K562 (cell line): ENCODE results near the gene GLP1R. TPM values are rescaled to one million over a fixed set of nuclear protein-coding genes. Genes with fewer than 3 reads are reported as not detected.

ENCODE experiments used
- BHLHE40 ChIP-seq: IDR thresholded peaks from 2 replicates; pipeline ENCODE4 v1.6.1; 2011; ENCODE audit warnings: low read length, improper control_type of control experiment
- EP300 ChIP-seq: IDR thresholded peaks from 2 replicates; pipeline ENCODE4 v1.6.1; 2012; ENCODE audit warnings: low read length, improper control_type of control experiment
- NCOA1 ChIP-seq: fragments of 450-650 bp; IDR thresholded peaks from 2 replicates; pipeline ENCODE4 v1.6.1; 2016; ENCODE audit warnings: low read depth
- POLR2G ChIP-seq: fragments of 200-400 bp; formaldehyde crosslinking; IDR thresholded peaks from 2 replicates; pipeline ENCODE4 v1.6.1; 2017; ENCODE audit warnings: low read depth, mild to moderate bottlenecking, antibody characterized with exemption, low read length, moderate library complexity
- SRSF9 ChIP-seq: fragments of 200-400 bp; formaldehyde crosslinking; IDR thresholded peaks from 2 replicates; pipeline ENCODE4 v1.6.1; 2017; ENCODE audit warnings: low read depth, low read length, borderline replicate concordance
- SUPT5H ChIP-seq: fragments of 450-650 bp; IDR thresholded peaks from 2 replicates; pipeline ENCODE4 v1.6.1; 2016
- TAL1 ChIP-seq: fragments of 450-650 bp; IDR thresholded peaks from 2 replicates; pipeline ENCODE4 v1.6.1; 2016; ENCODE audit warnings: mild to moderate bottlenecking
- TSC22D4 ChIP-seq: fragments of 450-650 bp; IDR thresholded peaks from 2 replicates; pipeline ENCODE4 v1.6.1; 2016; ENCODE audit warnings: missing genetic modification characterization, missing biosample characterization, control low read depth
- ZNF583 ChIP-seq: fragments of 250-450 bp; sonication (Bioruptor Pico); IDR thresholded peaks from 2 replicates; pipeline ENCODE4 v1.4.0; 2020
- polyA plus RNA-seq, 8 experiments: library from polyadenylated mRNA; depleted of rRNA in 4 of 8; stranded (reverse) in 5 of 8; unstranded in 3 of 8; fragments of >200 nt; fragmentation: Nextera tagmentation in 2 of 8; fragmentation: Illumina TruSeq in 1 of 8; extraction: Ambion mirVana in 2 of 8; extraction: Trizol in 1 of 8; gene quantifications; 2 replicates each; pipeline versions ENCODE4 v1.2.1 to v1.2.3, GENCODE V29; 2011 to 2014; ENCODE audit warnings: inconsistent platforms in 1 of 8, missing spikeins in 1 of 8
- total RNA-seq, 7 experiments: library from RNA; depleted of rRNA in 6 of 7; stranded (reverse); fragments of >200 nt in 6 of 7; fragmentation: Illumina TruSeq in 2 of 7; extraction: Trizol in 2 of 7; gene quantifications; 2 replicates each; pipeline versions ENCODE4 v1.2.1 to v1.2.3, GENCODE V29; 2011 to 2021; ENCODE audit warnings: low replicate concordance in 1 of 7
- TF ChIP-seq, protein P1 (sequence below): fragments of 450-650 bp; IDR thresholded peaks from 2 replicates; pipeline ENCODE4 v1.6.1; 2017; ENCODE audit warnings: antibody characterized with exemption, mild to moderate bottlenecking
- TF ChIP-seq, protein P2 (sequence below): fragments of 450-650 bp; IDR thresholded peaks from 2 replicates; pipeline ENCODE4 v1.6.1; 2016; ENCODE audit warnings: mild to moderate bottlenecking, moderate library complexity

GLP1R gene
- total and polyA plus RNA-seq, 9 of the 15 experiments (the other 6 are each of a cell fraction or from before 2014, with no cell fraction given): not detected

DNA sequence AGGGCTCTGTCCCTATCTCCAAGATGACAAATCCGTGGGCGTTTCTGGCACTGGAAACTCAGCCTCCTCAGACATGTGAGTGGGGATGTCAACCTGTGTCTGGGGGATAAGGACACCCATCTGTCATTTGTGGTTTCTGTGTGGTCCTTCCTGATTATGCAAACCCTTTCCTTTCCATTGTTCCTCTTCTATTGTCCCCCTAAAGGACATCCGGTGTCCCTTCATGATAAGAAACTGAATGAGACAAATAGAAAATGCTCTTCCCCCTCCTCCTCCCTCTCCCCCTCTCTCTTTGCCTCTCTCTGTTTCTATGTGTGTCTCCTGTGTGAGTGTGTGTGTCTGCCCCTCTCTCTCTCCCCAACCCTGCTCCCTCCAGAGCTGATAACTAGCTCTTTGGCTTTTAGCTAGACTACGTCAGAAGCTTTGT is 11.5 kb upstream of the GLP1R start (continued):
- TF ChIP-seq EP300 (peak; percentile 15; the same call in 1 of the 2 replicates), POLR2G (no peak), TAL1 (peak; percentile 83), NCOA1 (peak; percentile 56; the same call in 1 of the 2 replicates), SUPT5H (no peak), SRSF9 (no peak), TSC22D4 (no peak), ZNF583 (CRISPR knock-in tag) (no peak), BHLHE40 (peak; percentile 40; the same call in 1 of the 2 replicates)
- TF ChIP-seq, protein P1, sequence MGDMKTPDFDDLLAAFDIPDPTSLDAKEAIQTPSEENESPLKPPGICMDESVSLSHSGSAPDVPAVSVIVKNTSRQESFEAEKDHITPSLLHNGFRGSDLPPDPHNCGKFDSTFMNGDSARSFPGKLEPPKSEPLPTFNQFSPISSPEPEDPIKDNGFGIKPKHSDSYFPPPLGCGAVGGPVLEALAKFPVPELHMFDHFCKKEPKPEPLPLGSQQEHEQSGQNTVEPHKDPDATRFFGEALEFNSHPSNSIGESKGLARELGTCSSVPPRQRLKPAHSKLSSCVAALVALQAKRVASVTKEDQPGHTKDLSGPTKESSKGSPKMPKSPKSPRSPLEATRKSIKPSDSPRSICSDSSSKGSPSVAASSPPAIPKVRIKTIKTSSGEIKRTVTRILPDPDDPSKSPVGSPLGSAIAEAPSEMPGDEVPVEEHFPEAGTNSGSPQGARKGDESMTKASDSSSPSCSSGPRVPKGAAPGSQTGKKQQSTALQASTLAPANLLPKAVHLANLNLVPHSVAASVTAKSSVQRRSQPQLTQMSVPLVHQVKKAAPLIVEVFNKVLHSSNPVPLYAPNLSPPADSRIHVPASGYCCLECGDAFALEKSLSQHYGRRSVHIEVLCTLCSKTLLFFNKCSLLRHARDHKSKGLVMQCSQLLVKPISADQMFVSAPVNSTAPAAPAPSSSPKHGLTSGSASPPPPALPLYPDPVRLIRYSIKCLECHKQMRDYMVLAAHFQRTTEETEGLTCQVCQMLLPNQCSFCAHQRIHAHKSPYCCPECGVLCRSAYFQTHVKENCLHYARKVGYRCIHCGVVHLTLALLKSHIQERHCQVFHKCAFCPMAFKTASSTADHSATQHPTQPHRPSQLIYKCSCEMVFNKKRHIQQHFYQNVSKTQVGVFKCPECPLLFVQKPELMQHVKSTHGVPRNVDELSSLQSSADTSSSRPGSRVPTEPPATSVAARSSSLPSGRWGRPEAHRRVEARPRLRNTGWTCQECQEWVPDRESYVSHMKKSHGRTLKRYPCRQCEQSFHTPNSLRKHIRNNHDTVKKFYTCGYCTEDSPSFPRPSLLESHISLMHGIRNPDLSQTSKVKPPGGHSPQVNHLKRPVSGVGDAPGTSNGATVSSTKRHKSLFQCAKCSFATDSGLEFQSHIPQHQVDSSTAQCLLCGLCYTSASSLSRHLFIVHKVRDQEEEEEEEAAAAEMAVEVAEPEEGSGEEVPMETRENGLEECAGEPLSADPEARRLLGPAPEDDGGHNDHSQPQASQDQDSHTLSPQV: no peak
- TF ChIP-seq, protein P2, sequence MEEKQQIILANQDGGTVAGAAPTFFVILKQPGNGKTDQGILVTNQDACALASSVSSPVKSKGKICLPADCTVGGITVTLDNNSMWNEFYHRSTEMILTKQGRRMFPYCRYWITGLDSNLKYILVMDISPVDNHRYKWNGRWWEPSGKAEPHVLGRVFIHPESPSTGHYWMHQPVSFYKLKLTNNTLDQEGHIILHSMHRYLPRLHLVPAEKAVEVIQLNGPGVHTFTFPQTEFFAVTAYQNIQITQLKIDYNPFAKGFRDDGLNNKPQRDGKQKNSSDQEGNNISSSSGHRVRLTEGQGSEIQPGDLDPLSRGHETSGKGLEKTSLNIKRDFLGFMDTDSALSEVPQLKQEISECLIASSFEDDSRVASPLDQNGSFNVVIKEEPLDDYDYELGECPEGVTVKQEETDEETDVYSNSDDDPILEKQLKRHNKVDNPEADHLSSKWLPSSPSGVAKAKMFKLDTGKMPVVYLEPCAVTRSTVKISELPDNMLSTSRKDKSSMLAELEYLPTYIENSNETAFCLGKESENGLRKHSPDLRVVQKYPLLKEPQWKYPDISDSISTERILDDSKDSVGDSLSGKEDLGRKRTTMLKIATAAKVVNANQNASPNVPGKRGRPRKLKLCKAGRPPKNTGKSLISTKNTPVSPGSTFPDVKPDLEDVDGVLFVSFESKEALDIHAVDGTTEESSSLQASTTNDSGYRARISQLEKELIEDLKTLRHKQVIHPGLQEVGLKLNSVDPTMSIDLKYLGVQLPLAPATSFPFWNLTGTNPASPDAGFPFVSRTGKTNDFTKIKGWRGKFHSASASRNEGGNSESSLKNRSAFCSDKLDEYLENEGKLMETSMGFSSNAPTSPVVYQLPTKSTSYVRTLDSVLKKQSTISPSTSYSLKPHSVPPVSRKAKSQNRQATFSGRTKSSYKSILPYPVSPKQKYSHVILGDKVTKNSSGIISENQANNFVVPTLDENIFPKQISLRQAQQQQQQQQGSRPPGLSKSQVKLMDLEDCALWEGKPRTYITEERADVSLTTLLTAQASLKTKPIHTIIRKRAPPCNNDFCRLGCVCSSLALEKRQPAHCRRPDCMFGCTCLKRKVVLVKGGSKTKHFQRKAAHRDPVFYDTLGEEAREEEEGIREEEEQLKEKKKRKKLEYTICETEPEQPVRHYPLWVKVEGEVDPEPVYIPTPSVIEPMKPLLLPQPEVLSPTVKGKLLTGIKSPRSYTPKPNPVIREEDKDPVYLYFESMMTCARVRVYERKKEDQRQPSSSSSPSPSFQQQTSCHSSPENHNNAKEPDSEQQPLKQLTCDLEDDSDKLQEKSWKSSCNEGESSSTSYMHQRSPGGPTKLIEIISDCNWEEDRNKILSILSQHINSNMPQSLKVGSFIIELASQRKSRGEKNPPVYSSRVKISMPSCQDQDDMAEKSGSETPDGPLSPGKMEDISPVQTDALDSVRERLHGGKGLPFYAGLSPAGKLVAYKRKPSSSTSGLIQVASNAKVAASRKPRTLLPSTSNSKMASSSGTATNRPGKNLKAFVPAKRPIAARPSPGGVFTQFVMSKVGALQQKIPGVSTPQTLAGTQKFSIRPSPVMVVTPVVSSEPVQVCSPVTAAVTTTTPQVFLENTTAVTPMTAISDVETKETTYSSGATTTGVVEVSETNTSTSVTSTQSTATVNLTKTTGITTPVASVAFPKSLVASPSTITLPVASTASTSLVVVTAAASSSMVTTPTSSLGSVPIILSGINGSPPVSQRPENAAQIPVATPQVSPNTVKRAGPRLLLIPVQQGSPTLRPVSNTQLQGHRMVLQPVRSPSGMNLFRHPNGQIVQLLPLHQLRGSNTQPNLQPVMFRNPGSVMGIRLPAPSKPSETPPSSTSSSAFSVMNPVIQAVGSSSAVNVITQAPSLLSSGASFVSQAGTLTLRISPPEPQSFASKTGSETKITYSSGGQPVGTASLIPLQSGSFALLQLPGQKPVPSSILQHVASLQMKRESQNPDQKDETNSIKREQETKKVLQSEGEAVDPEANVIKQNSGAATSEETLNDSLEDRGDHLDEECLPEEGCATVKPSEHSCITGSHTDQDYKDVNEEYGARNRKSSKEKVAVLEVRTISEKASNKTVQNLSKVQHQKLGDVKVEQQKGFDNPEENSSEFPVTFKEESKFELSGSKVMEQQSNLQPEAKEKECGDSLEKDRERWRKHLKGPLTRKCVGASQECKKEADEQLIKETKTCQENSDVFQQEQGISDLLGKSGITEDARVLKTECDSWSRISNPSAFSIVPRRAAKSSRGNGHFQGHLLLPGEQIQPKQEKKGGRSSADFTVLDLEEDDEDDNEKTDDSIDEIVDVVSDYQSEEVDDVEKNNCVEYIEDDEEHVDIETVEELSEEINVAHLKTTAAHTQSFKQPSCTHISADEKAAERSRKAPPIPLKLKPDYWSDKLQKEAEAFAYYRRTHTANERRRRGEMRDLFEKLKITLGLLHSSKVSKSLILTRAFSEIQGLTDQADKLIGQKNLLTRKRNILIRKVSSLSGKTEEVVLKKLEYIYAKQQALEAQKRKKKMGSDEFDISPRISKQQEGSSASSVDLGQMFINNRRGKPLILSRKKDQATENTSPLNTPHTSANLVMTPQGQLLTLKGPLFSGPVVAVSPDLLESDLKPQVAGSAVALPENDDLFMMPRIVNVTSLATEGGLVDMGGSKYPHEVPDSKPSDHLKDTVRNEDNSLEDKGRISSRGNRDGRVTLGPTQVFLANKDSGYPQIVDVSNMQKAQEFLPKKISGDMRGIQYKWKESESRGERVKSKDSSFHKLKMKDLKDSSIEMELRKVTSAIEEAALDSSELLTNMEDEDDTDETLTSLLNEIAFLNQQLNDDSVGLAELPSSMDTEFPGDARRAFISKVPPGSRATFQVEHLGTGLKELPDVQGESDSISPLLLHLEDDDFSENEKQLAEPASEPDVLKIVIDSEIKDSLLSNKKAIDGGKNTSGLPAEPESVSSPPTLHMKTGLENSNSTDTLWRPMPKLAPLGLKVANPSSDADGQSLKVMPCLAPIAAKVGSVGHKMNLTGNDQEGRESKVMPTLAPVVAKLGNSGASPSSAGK: no peak
